ENCODE data around the gene NBAS.
"Not testable (repeated sequence)": the region's sequence is repeated elsewhere in the genome, so short reads cannot be mapped to it uniquely, and the experiment has no call there.

The NBAS gene

DNA sequence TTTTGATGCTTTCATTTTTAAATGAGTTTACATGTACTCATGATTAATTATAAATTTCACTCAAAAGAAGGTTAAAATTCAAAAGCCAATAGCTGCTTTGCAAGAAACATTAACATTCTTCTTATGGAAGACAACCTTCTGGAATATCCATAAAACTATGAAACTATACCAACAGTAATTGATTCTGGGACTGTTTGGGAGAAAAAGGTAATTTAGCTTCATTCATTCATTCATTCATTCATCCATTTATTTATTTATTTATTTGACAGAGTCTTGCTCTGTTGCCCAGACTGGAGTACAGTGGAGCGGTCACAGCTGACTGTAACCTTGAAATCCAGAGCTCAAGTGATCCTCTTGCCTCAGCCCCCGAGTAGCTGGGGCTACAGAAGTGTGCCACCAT is 110.3 kb downstream of the NBAS start:
- DNase-seq: no peak

DNA sequence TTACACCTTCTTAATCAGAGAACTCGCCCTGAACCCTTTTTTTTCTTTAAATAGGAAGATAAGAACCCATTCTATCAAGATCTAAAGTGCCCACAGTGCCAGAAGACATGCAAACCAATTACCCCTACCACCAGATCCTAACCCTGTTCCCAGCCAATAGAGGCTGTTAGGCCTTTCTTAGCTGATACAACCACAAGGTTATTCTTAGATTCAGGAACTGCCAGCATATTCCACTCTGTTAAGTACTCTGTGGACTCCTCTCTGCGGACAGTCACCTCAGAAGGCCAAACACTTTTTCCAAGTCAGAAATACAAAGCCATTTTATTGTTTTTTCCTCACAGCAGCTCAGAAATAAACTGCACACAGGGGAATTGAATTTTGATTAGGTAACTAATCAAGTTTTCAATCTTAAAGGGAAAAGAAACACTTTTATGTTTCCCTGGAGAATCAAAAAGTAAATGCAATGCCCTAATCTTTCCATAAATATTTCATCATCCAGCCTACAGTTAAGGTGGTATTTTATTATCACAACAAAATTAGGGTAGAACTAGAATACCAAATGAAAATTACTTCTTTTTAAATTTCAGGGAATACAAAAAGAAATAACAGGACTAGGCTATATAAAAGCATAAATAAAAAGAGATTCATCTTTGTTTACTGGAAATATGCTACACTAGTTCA is 111.4 kb downstream of the NBAS start:
- DNase-seq: no peak

DNA sequence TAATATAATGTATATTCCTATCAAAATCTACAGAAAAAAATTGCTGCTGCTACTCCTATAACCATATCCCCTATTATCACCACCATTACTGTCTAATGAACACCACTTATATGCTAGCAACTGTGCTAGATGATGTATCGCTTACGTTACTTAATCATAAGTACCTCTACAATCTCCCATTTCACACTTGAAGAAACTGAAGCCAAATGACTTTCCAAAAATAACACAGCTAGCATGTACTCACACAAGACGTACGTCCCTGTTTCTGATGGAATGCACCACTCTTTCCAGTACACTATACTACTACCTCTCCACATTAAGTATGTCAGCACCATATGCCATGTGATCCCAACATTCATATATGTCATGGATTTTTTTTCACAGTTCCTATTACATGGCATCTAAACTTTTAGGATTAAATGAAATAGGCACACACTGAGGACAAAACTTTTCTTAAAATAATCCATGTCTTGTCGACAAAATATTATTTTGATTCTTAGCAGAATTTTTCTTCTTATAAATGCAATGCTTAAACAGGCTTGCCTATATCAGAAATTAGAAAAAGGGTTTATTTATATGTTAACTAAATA is 112.8 kb downstream of the NBAS start:
- no peak for DNase-seq

DNA sequence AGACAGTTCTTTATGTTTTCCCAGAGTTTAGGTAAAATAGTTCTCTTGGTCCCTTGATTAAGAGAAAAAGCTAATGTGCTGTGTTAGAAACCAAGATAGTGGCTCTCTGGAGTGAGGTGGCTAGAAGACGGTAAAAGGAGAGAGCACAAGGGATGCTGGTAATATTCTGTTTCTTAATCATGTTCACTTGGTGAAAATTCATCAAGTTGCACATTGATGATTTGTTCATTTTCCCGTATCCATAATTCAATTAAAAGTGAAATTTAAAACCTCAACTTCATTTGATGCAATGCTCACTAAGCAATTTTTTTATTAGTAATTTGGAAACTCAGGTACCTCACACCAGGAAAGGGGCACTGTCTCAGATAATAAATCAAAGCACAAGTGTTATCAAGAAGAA is 113.8 kb downstream of the NBAS start:
- no peak for DNase-seq

DNA sequence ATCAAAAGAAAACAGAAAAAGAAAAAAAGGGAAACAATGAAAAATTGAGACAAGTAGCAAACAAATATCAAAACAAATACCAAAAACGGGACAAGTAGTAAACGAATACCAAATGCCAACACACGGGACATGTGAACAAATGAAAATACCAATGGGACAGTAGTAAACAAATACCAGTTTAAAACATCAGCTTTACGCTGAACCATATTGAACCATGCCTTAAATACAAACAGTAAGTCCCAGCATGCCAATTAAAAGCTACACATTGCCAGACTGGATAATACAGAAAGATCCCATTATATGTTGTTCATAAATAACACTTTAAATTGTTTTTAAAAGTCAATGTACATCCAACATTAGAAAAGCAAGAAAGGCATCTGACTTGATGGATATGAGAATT is 114.2 kb downstream of the NBAS start:
- no peak for DNase-seq

DNA sequence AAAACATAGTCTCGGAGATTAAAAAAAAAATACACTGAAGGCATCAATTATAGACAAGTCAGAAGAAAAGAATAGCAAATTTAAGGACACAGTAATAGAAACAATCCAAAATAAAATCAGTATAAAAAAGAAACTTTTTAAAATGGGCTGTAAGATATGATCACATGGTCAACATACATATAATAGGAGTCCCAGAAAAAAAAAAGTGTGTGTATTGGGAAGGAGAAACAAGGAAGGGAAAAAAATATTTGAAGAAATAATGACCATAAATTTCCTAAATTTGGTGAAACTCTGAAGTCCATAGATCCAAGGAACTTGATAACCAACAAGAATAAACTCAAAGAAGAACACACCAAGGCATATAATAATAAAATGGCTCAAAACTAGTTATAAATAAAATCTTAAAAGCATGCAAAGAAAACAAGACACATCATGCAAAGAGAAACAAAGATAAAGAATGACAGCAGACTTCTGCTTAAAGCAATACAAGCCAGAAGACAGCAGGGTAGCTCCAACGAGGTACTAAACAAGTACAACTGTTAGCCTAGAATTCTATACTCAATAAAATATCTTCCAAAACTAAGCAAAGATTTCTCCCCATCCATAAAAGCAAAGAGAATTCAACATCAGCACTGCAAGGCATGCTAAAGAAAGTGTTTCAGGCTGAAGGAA is 115.1 kb downstream of the NBAS start:
- no peak for DNase-seq

DNA sequence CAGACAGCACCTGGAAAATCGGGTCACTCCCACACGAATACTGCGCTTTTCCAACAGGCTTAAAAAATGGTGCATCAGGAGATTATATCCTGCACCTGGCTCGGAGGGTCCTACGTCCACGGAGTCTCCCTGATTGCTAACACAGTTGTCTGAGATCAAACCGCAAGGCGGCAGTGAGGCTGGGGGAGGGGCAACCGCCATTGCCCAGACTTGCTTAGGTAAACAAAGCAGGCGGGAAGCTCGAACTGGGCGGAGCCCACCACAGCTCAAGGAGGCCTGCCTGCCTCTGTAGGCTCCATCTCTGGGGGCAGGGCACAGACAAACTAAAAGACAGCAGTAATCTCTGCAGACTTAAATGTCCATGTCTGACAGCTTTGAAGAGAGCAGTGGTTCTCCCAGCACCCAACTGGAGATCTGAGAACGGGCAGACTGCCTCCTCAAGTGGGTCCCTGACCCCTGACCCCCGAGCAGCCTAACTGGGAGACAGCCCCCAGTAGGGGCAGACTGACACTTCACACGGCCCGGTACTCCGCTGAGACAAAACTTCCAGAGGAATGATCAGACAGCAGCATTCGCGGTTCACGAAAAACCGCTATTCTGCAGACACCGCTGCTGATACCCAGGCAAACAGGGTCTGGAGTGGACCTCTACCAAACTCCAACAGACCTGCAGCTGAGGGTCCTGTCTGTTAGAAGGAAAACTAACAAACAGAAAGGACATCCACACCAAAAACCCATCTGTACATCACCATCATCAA is 121.2 kb downstream of the NBAS start:
- DNase-seq: not testable (repeated sequence)

DNA sequence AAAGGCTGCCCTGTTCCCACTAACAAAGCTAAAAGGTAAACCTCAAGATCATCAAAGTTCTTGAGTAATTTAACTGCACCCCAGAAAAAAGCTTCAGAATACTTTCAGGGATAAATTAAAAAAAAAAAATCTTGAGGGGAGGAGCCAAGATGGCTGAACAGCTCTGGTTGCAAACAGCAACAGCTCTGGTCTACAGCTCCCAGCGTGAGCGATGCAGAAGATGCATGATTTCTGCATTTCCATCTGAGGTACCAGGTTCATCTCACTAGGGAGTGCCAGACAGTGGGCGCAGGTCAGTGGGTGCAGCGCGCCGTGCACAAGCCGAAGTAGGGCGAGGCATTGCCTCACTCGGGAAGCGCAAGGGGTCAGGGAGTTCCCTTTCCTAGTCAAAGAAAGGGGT is 121.8 kb downstream of the NBAS start:
- DNase-seq: not testable (repeated sequence)

DNA sequence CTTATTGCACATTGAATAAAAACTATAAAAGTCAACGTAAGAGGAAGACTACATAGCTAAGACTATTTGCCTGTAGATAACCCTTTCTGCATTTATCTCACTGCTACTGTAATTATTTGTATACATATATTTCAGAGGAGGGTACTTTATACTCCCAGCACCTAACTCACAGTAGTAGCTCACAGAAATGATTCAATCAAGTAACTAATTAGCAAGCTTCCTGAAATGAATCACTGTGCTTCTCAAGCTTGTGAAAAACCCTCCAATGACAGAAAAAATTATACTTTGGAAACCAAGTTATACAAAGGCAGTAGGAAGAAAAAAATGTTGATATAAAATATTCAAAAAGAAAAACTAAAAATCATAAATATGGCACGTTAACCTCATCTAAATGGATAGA is 124.9 kb downstream of the NBAS start:
- no peak for DNase-seq

DNA sequence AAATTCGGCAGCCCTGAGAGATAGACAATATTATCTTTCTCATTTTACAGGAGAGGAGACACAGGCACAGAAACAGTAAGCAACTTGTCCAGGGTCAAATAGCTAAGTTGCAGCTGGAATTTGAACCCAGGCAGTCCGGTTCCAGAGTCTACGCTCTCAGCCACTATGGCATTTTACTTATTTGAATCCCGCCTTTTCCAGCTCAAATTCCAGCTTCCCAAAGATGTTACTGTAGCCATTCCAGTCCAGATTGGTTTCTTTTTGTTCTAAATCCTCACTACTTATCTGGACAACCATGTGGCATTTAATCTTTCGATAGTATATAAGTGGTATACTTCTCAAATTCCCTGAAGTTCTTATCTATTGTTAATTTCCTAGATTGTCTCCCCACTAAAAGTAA is 125.7 kb downstream of the NBAS start:
- no peak for DNase-seq

DNA sequence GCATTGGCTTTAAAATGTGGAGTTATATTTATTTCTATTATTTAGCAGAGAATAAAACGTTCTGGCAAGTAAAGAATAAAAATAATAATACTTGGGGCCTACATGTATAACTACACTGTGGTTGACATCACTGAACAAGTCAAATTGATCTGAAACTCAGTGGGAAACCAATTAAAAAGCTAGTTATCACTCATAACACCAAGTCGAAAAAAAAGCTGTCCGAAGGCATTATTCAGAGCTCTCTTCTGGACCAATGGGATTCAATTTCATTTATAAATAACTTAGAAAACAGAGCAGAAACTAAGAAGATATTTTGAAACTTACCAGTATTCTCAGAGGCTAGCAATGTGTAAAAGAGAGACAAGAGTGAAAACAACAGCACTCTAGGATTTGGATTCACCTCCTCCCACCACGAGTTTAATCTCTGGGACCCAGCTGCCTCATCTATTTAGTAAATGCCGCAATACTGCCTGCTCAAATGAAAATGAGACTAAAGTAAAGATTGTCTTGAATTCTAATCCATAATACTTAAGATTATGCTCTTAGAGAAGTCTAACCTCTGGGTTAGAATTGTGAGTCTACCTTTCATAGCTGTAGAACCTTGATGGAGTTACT is 128.4 kb downstream of the NBAS start:
- no peak for DNase-seq

DNA sequence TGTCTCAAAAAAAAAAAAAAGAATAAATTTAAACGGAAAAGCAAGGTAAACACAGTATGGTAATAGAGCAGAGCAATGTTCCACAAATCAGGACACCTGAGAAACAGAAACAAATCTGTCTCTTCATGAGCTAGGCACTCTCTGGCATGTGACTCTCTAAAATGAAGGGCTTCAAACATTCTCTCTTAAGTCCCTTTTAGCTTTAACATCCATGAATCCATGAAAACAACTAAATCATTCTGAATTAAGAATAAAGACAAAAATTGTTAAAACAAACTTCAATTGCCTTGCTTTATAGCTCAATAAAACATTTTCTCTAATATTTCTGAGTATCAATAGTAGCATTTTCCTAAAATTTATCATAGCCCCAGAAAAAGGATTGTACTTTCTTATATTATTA is 132.1 kb downstream of the NBAS start:
- no peak for DNase-seq

DNA sequence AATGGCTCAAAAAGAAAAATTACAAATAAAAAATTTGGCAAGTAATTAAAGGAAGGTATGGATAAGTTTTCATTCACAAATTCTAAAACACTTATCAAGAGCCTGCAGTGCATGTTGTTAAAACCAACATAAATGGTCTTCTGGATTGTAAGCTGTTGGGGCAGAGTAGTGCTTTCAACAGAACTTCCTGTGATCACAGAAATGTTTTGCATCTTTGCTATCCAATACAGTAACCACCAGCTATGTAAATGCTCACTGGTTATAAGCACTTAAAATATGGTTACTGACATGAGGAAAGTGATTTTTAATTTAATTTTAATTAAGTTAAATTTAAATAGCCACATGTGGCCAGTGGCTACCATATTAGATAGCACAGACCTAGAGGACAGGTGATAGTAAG is 133.1 kb downstream of the NBAS start:
- no peak for DNase-seq

DNA sequence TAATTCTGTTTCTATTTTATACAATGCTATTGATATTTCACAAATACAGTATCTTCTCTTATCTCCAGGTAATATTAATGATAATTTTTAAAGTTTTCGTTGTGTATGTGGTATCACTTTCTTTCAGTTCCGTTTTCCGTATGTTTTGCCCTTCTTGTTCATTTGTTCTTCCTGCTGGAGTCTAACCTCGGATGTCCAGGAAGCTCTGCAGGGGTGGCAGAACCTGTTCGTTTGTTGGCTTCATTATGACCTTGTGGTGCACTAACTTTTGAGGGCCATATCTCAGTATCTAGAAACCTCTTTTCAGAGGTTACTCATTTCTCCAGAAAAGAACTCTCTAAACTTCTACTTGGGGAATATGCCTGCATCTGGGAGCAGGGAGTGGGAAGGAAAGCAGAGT is 134.5 kb downstream of the NBAS start:
- DNase-seq: no peak

DNA sequence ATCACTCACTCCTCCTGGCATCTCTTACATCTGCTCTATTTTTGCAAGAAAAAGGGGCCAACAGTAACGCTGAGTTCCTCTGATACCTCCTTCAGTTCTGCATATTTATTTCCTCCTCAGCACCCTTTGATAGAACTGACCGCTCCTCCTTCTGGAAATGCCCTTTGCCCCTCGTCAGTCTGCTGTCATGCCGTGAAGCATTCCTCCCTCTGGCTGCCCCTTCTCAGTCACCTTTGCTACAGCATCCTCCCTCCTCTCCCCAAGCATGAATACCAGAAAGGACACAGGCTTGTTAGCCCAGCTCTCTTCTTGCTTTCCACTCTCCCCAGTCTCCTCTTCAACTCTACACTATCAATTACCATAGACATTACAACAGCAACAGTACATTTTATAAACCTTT is 135.4 kb downstream of the NBAS start:
- DNase-seq: no peak

DNA sequence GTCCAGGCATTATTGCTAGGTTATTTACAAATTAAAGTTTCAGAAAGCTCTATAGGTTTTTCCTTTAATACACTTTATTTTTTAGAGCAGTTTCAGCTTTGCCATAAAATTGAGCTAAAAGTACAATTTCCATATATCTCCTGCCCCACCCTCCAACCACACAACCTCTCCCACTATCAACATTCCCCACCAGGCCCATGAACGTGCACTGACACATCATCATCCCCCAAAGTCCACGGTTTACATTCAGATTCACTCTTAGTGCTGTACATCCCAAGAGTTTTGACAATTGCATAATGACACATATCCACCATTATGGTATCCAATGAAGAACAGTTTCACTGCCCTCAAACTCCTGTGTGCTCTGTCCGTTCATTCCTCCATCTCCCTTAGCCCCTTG is 139.4 kb downstream of the NBAS start:
- no peak for DNase-seq

DNA sequence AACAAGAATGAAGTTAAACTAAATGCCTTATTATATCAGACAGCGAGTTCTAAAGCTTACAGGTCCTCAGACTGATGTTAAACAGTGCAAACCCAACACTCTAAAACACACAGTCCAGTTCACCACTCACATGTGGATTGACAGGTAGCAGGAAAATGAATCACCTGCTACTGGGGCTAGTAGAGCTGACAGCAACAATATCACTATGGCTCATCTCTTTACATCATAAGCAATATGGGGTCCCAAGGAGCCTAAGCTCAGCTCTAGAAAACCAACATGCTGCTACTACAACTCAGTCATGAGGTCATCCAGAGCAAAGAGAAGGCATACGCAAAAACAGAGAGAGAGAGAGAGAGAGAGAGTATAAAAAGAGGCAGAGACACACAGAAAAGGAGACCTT is 145.4 kb downstream of the NBAS start:
- no peak for DNase-seq

DNA sequence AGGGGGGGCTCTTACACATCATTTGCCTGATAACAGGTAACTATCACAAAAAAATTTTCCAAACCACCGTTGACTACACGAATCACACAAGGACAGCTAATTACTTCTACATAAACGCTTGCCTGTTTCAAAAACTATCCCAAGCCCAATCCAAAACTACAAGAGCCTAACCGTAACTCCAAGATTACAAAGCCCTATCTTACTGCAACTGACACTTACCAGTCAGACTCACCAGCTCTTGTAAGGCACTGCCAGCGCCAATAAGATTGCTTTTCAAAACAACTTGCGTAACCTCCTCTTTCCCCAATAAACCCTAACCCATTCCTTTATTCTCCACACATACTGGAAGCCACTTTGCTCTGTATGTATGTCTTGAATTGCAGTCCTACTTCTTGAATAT is 148.4 kb downstream of the NBAS start:
- DNase-seq: no peak

DNA sequence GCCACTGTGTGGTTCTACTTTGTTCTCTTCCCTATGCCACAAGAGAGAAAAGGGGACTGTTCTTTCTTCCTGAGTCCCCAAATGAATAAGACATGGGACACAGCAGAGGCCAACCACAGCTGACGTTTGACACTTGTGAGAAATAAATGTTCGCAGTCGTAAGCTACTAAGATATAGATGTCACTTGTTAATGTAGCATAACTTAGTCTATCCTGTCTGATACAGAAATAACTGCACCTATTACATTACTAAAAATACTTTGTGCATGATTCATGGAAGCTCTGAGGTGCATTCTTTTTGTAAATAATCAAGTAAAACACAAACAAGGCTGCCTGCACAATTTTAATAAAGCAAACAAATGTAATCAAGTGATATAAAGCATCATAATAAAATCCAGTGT is 148.8 kb downstream of the NBAS start:
- no peak for DNase-seq

DNA sequence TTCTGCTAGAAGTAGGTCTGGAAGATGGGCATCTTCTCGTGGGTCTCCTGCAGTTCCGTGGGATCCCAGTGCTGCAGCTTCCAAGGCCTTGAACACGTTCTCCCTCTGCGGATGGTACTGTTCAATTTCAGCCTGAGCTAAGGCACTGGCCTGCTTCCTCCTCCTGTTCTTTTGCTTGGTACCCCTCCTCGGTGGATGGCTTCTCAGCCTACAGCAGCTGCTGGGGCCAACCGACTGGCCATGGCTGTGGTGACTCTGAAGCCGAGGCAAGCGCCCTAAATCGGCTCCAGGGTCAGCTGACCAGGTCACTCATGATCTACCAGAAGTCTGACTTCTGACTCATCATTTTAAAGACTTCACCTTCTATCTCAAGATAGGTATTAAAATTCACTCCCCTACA is 150.2 kb downstream of the NBAS start:
- no peak for DNase-seq

DNA sequence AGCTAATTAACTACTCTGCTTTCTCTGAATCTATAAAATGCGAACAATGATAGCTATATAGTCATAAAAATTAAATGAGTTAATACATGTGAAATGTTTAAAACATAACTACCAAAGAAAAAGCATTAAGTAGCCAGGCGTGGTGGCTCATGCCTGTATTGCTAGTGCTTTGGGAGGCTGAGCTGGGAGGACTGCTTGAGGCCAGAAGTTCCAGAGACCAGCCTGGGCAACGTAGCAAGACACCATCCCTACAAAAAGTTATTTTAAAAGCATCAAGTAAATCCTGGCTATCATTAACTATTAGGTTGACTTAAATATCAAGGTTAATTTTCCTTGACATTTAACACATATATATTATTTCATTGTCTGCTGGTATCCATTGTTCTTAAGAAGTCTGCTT is 152.4 kb downstream of the NBAS start:
- DNase-seq: no peak

DNA sequence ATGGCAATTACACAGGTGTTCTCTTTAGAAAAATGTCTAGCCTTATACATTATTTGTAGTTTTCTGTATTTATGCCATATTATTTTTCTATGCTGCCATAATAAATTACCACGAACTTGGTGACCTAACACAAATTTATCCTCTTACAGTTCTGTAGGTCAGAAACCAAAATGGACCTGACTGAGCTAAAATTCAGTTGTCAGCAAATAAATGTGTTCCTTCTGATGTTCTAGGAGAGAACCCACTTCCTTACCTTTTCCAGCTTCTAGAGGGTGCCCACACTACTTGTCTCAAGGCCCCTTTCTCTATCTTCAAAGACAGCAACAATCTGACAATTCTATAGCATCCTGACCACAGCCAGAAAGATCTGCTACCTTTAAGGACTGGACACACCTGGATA is 153.5 kb downstream of the NBAS start:
- DNase-seq: no peak

DNA sequence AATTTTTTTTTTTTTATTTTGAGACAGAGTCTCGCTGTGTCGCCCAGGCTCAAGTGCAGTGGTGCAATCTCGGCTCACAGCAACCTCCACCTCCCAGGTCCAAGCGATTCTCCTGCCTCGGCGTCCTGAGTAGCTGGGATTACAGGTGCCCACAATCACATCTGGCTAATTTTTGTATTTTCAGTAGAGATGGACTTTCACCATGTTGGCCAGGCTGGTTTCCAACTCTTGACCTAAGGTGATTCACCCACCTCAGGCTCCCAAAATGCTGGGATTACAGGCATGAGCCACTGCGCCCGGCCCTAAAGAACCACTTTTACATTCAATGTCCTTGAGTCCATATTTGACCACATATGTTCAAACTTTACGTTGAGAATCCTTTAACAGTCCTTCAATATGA is 156.6 kb downstream of the NBAS start:
- not testable (repeated sequence) for DNase-seq
